ENCODE results near the gene PLCB1. TPM values are rescaled to one million over a fixed set of nuclear protein-coding genes. Genes with fewer than 3 reads are reported as not detected.

The PLCB1 gene
- total RNA-seq, 1 experiment from 2014 or later = 6.8 TPM

DNA sequence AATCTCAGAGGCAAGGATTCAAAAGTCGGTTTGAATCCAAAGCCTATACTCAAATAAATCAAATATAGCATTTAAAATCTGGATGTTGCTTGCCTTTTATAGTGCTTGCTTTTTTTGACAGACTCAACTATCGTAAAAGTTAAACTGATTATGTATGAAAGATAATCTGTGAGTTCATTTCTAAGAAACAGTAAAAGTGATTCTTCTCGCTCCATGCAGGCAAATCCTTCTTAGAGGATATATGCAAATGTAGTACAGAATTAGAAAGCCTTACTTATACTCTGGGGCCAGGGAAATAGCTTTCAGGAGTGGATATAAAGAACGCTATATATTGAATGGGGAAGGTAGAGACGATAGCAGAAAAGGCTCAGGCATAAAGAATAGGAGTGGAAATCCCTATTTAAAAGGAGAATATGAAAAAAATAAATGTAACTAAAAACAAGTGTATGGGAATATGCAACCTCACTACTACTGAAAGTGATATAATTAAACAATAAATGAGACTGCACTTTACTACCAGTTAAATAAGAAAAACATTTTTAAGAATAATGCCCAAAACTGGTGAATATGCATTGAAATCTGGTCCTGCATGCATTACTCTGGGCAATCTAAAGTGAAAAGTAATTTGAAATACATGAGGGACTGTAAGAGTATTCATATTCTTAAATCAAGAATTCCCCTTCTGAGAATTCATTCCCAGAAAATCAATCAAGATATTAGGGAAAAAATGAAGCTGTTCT lies 575.1 kb downstream of the PLCB1 start:
- DNase-seq (ENCODE audit: low spot score) = no peak
- Histone ChIP-seq H3K27me3 (replicated peaks; ENCODE audit: insufficient read depth, low read depth, low read length, poor library complexity) (no peaks in the 10 kb centered on the region), H3K4me3 (ENCODE audit: low read depth, low read length, poor library complexity, severe bottlenecking) (no peak overlapping the region), H3K27ac (ENCODE audit: low read depth, low read length, poor library complexity, severe bottlenecking) (no peak overlapping the region), H3K9me3 (ENCODE audit: low read depth, low read length, poor library complexity, severe bottlenecking) (no peaks in the 10 kb centered on the region), H3K36me3 (ENCODE audit: insufficient read depth, low read length, poor library complexity, severe bottlenecking) (no peaks in the 10 kb centered on the region), H3K4me1 (ENCODE audit: insufficient read depth, low read length, poor library complexity, severe bottlenecking) (no peaks in the 10 kb centered on the region)
- no TSS peak for BruUV-seq (replicated peaks)
- ChIA-PET POLR2A (ENCODE audit: low non-redundant PET) (no interaction called here), CTCF (no interaction called here)
- intact Hi-C loops (cut with micrococcal nuclease; ENCODE audit: unreplicated experiment) = no loop called here
- TF ChIP-seq, protein P1, sequence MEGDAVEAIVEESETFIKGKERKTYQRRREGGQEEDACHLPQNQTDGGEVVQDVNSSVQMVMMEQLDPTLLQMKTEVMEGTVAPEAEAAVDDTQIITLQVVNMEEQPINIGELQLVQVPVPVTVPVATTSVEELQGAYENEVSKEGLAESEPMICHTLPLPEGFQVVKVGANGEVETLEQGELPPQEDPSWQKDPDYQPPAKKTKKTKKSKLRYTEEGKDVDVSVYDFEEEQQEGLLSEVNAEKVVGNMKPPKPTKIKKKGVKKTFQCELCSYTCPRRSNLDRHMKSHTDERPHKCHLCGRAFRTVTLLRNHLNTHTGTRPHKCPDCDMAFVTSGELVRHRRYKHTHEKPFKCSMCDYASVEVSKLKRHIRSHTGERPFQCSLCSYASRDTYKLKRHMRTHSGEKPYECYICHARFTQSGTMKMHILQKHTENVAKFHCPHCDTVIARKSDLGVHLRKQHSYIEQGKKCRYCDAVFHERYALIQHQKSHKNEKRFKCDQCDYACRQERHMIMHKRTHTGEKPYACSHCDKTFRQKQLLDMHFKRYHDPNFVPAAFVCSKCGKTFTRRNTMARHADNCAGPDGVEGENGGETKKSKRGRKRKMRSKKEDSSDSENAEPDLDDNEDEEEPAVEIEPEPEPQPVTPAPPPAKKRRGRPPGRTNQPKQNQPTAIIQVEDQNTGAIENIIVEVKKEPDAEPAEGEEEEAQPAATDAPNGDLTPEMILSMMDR (conservative IDR thresholded peaks at IDR 0.05; ENCODE audit: low read depth, low read length) = no peak

DNA sequence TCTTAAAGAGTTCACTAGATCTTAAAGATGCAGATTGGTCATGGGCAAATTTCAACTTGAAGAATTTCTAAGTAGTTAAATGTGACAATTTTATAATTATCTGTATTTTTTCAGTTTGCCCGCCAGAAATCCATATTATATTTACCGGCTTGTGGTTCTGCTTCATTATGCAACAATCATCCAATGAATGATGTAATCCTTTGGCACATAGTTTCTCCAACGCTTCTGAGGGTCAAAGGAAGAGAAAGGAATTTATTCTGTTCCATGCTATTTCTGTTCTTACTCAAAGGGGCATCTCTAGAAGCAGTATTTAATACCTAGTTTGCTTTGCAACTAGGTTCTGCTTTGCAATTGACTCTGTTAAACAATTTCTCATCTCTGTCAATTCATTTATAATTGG lies 577.6 kb downstream of the PLCB1 start:
- no peak for DNase-seq (ENCODE audit: low spot score)
- intact Hi-C loops (cut with micrococcal nuclease; ENCODE audit: unreplicated experiment) = no loop called here
- H3K36me3 ChIP-seq (ENCODE audit: insufficient read depth, low read length, poor library complexity, severe bottlenecking) = no peaks in the 10 kb centered on the region
- TF ChIP-seq, protein P1 (conservative IDR thresholded peaks at IDR 0.05; ENCODE audit: low read depth, low read length) = no peak
- no peak for TF ChIP-seq EZH2 (IDR thresholded peaks at IDR 0.05; ENCODE audit: borderline replicate concordance, low read depth, low read length, poor library complexity, severe bottlenecking)
- ChIA-PET POLR2A (ENCODE audit: low non-redundant PET) (no interaction called here), CTCF (no interaction called here)
- H3K27me3 ChIP-seq (replicated peaks; ENCODE audit: insufficient read depth, low read depth, low read length, poor library complexity) = no peaks in the 10 kb centered on the region
- no TSS peak for BruUV-seq (replicated peaks)
- H3K27ac ChIP-seq (ENCODE audit: low read depth, low read length, poor library complexity, severe bottlenecking) = no peak overlapping the region
- no peaks in the 10 kb centered on the region for H3K4me1 ChIP-seq (ENCODE audit: insufficient read depth, low read length, poor library complexity, severe bottlenecking)
- H3K4me3 ChIP-seq (ENCODE audit: low read depth, low read length, poor library complexity, severe bottlenecking) = no peak overlapping the region
- H3K9me3 ChIP-seq (ENCODE audit: low read depth, low read length, poor library complexity, severe bottlenecking) = no peaks in the 10 kb centered on the region

DNA sequence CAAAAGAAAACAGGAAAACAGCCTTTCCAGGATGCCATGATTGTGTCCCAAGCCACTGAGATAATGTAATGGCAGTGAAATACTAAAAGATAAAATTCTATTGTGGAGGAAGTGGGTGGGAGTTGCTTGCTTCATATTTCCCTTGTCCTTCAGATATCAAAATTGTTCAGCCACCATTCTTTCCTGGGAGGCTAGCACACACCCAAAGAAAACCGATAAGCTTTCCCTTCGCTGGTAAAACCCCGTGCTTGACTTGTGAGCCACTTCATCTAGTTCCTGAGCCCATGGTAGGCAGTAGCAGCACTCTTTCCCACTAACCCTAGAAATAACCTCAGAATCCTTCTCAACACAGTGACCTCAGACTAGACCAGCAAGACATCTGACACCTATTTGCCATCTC lies 579.4 kb downstream of the PLCB1 start:
- no TSS peak for BruUV-seq (replicated peaks)
- H3K27ac ChIP-seq (ENCODE audit: low read depth, low read length, poor library complexity, severe bottlenecking) = no peak overlapping the region
- POLR2A ChIA-PET (ENCODE audit: low non-redundant PET) = no interaction called here
- no peak for DNase-seq (ENCODE audit: low spot score)
- H3K9me3 ChIP-seq (ENCODE audit: low read depth, low read length, poor library complexity, severe bottlenecking) = no peaks in the 10 kb centered on the region
- no peak for TF ChIP-seq EZH2 (IDR thresholded peaks at IDR 0.05; ENCODE audit: borderline replicate concordance, low read depth, low read length, poor library complexity, severe bottlenecking)
- TF ChIP-seq, protein P1 (conservative IDR thresholded peaks at IDR 0.05; ENCODE audit: low read depth, low read length) = no peak
- no peak overlapping the region for H3K4me3 ChIP-seq (ENCODE audit: low read depth, low read length, poor library complexity, severe bottlenecking)
- no peaks in the 10 kb centered on the region for H3K36me3 ChIP-seq (ENCODE audit: insufficient read depth, low read length, poor library complexity, severe bottlenecking)
- intact Hi-C loops (cut with micrococcal nuclease; ENCODE audit: unreplicated experiment) = no loop called here
- no peaks in the 10 kb centered on the region for H3K4me1 ChIP-seq (ENCODE audit: insufficient read depth, low read length, poor library complexity, severe bottlenecking)
- H3K27me3 ChIP-seq (replicated peaks; ENCODE audit: insufficient read depth, low read depth, low read length, poor library complexity) = no peaks in the 10 kb centered on the region
- CTCF ChIA-PET = no interaction called here
